HCEC 1CT (cell line): ENCODE data around the gene SCYL1.

Experiments used
- DNase-seq: peaks from one replicate; pipeline ENCODE4 v3.0.0-alpha.2; 2017

Gene SCYL1

GRCh38 chr11:65537620-65538231, 12.8 kb downstream of the SCYL1 start:
- DNase-seq = no peak

GRCh38 chr11:65538232-65538914, 13.5 kb downstream of the SCYL1 start:
- DNase-seq = no peak

- no peak for DNase-seq
These were observed 14.2 kb downstream of the SCYL1 start for GRCh38 chr11:65538915-65539743.

GRCh38 chr11:65539744-65540289, 14.9 kb downstream of the SCYL1 start:
- no peak for DNase-seq

- DNase-seq = peak; percentile 88
These were observed 15.6 kb downstream of the SCYL1 start for GRCh38 chr11:65540290-65541092.

- DNase-seq = no peak
These were observed 16.5 kb downstream of the SCYL1 start for GRCh38 chr11:65541093-65541982.

- no peak for DNase-seq
These were observed 18.0 kb downstream of the SCYL1 start for GRCh38 chr11:65542738-65543390.

- no peak for DNase-seq
These were observed 21.0 kb downstream of the SCYL1 start for GRCh38 chr11:65545853-65546216.

- no peak for DNase-seq
These were observed 21.5 kb downstream of the SCYL1 start for GRCh38 chr11:65546217-65546958.

- DNase-seq = no peak
These were observed 22.7 kb downstream of the SCYL1 start for GRCh38 chr11:65547446-65548125.

GRCh38 chr11:65548395-65548794, 23.5 kb downstream of the SCYL1 start:
- DNase-seq = no peak

- DNase-seq = no peak
These were observed 24.2 kb downstream of the SCYL1 start for GRCh38 chr11:65549096-65549495.

- DNase-seq = no peak
These were observed 26.9 kb downstream of the SCYL1 start for GRCh38 chr11:65551572-65552387.

- no peak for DNase-seq
These were observed 27.6 kb downstream of the SCYL1 start for GRCh38 chr11:65552388-65552951.

GRCh38 chr11:65553301-65554001, 28.6 kb downstream of the SCYL1 start:
- DNase-seq = no peak

GRCh38 chr11:65554057-65554818, 29.4 kb downstream of the SCYL1 start:
- DNase-seq = no peak

GRCh38 chr11:65554842-65555430, 30.1 kb downstream of the SCYL1 start:
- no peak for DNase-seq
